Activated CD4-positive, alpha-beta T cell treated with anti-CD3 and anti-CD28 coated beads, Interleukin-2, amount 50 U/mL, for 16 hours (primary cell): Measurements from ENCODE around the gene FAM3B.
"Not testable (repeated sequence)": the region's sequence is repeated elsewhere in the genome, so short reads cannot be mapped to it uniquely, and the experiment has no call there.

ENCODE experiments used
- DNase-seq: peaks from one replicate; pipeline ENCODE4 v3.0.0-alpha.2; 2020

FAM3B gene

DNA sequence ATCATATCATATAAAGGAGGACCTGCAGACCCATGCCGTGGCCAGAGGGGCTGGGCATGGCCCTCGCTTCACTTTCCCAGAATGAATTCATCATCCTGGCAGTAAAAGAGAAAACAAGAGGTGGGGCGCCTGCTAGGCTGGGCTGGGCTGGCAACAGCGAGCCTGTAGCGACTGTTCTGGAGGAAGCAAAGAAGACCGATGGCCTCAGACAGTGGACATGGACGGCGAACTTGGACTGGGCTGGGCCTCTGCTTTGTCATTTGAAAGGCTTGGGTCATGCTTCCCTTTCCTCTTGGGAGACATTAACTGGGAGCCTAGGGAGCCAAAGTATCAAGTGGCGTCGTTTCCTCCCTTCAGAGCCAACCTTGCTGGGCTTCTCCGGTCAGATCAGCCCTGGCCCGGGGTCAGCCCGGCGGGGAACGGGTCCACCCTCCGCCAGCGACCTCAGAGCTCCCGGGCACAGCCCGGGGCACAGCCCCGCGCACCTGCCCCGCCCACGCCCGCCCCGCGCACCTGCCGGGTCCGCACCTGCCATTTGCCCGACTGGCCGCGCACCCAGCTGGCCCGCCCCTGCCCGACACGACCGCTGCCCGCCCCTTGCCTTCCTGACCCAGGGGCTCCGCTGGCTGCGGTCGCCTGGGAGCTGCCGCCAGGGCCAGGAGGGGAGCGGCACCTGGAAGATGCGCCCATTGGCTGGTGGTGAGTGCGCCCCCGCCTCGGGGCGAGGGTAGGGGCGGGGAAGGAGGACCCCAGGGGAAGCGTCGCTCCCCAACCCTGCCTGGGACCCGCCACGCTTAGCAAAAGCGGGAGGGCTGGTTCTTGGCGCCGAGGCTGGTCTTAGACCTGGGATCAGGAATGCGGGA, at the start of gene FAM3B:
TSS of gene FAM3B (plus strand) at position 602 of the 863 bp plus-strand sequence. CDS start at position 681, 79 bp downstream.
- DNase-seq: no peak

GRCh38 chr21:41267346-41267745, 49.3 kb upstream of the FAM3B start:
- DNase-seq: no peak

DNA sequence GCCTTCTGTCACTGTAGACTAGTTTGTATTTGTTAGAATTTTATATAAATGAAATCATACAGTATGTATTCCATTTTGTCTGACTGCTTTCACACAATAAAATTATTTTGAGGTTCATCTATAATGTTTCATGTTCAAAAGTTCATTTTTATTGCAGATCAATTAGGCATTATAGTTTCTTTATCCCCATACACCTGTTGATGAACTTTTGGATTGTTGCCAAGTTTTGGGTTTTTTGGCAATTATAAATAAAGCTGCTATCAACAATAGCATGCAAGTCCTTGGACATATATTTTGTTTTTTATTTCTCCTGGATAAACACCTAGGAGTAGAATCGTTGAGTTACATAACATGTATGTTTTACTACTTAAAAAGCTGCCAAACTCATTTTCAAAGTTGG, 47.1 kb upstream of the FAM3B start:
- DNase-seq: no peak

DNA sequence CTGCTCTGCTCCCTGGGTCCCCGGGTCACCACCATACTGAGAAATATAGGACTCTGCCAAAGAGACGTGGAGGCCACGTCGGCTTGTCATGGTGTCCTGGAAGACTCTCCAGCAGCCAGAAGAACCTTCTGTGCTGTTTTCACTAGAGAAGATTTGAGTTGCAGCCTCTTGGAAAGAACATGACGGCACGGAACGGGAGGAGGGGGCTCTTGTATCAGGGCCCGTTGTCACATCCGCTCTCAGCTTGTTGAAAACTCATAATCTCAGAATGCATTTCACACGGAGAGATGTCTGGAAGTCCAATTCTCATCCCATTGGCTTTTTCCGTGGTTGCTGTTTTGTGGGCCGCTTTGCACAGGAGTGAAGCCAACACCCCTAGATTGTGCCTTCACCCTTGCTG, 39.4 kb upstream of the FAM3B start:
- DNase-seq: no peak

GRCh38 chr21:41277846-41278245, 38.8 kb upstream of the FAM3B start:
- DNase-seq: no peak

GRCh38 chr21:41280115-41280919, 36.3 kb upstream of the FAM3B start:
- DNase-seq: no peak

GRCh38 chr21:41282412-41282811, 34.2 kb upstream of the FAM3B start:
- no peak for DNase-seq

DNA sequence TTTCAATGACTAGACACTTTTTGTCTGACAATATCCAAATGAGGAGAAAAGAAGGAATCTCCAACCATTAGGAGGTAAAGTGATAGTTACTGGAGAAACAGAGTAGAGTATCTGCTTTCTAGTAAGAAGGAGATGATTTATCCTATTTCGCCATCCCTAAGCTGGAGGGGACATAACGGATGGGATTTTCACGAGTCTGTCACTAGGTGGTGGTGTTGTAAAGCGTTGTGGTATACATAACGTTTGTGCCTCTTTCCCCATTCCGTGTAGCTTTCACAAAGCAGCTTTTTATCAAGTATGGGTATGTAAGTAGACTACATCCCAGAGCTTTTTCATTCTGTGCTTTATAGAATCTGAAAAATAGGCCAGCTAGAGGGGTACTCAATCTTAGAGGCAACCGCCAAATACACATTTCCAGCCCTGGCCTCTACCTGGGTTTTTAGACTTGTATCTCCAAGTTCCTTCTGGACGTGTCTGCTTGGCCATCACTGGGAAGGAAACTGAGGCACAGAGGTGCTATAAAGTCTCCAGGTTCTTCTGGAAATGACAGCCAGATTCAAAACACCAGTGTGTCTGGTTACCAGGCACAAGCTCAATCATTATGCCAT, 33.3 kb upstream of the FAM3B start:
- peak; percentile 63 for DNase-seq

- DNase-seq: no peak
Measured at GRCh38 chr21:41289431-41289830, 27.2 kb upstream of the FAM3B start.

- no peak for DNase-seq
Measured at GRCh38 chr21:41290106-41290799, 26.3 kb upstream of the FAM3B start.

GRCh38 chr21:41294548-41295231, 21.9 kb upstream of the FAM3B start:
- no peak for DNase-seq

DNA sequence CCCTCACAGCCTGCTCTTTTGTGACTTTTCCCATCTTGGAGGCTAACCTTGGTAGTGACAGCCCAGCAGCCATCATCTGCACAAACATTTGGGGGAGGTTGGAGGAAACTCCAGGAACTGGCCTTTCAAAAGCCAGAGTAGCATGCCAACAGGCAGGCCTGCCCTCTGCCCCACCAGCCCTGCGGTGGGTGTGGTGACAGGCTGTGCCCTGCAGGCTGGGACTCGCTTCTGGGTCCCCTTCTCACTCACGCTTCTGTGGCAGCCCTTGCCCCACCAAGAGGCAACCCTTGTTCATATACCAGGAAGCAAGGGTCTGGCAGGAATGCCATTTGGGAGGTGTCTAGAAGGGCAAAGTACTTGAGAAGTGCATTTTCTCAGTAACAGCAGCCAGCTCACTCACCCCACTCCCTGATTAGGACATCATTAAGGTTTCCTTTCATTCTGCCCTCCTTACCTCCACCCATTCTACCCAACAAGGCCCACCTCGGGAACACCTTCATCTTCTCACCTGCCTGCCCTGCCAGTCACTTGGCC, 20.8 kb upstream of the FAM3B start:
- no peak for DNase-seq

DNA sequence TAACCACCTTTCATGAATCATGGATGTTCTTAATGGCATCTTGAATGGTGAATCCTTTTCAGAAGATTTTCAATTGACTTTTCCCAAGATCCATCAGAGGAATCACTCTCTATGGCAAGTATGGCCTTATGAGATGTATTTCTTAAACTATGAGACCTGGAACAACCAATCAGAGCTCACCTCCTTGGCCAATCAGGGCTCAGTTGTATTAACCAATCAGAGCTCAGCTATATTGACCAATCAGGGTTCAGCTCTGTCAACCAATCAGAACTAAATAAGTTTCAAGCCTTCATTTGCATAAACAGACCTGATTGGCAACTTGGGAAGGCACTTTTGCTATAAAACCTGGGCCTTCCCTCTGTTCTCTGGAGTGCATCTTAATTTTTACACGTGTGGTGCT, 13.6 kb upstream of the FAM3B start:
- no peak for DNase-seq

DNA sequence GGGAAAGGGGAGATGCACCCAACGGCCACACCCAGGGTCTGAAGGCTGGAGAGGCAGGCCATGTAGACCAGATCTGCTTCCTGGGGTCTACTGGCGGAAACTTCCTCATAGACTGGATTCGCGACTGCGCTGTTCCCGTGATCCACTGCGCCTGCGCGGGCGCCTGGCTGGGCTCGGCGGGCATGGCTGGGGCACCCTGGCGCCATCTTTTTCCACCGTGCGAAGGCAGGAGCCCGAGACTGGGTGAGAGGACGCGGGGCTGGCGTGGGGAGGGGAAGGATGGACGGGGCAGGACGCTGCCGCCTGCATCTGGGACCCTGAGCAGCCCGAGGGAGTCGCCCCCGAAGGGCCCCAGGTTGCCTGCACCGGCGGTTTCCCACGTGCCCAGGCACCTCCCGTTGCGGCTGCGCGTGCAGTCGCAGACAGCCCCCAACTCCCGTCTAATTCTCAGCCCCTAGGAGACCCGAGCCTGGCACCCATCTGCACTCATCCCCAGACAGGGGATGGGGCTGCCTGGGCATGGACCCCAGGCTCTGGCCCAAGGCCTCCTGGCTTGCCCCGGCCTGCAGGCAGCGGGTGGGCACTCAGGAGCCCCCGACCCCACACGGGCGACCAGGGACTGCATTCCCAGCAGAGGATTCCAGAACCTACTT, 12.4 kb upstream of the FAM3B start:
- no peak for DNase-seq

- no peak for DNase-seq
Measured at GRCh38 chr21:41307219-41307618, 9.4 kb upstream of the FAM3B start.

- DNase-seq: not testable (repeated sequence)
Measured at GRCh38 chr21:41313285-41314164, 3.1 kb upstream of the FAM3B start.

DNA sequence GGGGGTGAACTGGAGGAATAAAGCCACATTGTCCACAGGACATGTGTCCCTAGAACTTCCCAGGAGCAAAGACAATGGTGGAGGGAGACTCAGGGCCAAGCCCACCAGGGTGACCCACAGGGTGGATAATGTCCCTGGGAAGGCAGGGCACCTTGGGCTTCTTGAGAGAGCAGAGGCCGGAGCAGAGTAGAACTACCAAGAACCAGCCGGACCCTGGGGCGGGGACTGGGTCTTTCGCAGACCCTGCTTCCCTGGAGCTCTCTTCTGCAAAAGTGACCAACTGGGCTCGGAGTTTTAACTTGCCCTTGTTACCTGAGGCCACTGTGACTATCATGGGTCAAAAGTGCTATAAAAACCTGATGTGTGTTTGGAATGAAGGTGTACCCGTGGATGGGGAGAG, 875 bp upstream of the FAM3B start:
- DNase-seq: no peak

GRCh38 chr21:41317063-41317392, 427 bp downstream of the FAM3B start:
- DNase-seq: no peak

DNA sequence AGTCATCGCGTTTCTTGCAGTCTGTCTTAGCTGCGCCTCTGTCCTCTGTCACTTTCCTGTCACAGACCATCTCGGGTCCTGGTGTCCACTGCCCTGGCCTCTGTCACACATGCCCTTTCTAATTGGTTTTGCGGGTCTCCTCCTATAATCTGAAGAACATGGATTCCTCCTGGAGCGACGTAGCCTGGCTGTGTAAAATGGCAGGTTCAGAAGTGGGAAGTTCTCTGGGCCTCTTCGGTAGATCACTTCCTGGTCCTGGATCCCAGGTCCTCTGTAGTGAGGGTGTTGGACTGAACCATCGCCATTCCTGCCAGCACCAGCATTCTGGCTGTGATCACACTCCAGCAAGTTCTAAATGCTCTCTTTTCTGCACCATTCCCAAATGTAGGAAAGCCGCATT, 857 bp downstream of the FAM3B start:
- DNase-seq: no peak

GRCh38 chr21:41318218-41318617, 1.6 kb downstream of the FAM3B start:
- DNase-seq: no peak

DNA sequence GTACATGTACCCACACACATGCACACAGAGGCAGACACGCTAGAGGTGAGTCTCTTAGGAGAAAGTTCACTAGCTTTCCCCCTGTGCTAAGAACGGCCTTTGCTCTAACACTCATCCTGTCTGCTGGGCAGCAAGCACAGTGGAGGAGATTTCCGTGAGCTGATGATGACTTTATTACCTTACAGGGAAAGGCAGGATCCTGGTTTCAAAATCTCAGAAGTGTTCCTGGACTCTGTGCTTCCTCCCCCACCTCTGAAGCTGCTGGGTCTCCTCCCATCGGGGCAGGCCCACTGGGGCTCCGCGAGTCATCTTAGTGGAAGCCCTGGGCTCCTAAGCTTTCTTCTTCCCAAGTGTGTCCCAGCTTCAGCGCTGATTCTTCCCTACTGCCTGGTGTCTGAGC, 2.7 kb downstream of the FAM3B start:
- no peak for DNase-seq
